Suprapubic skin (tissue), 4 donors: ENCODE data around the gene TMC4.

Experiments
- CTCF ChIP-seq, 2 donors: fragments of 200-600 bp in 1 of 2; fragments of 450-650 bp in 1 of 2; sonication (generic) in 1 of 2; IDR thresholded peaks; one replicate each; pipeline ENCODE4 v1.5.1; 2016 to 2019; ENCODE audit warnings: antibody characterized with exemption in 2 of 2, mild to moderate bottlenecking in 1 of 2, moderate library complexity in 1 of 2
- EP300 ChIP-seq: sonication (generic); formaldehyde crosslinking; IDR thresholded peaks from one replicate; pipeline ENCODE4 v1.6.1; 2017; ENCODE audit warnings: antibody characterized with exemption
- POLR2A ChIP-seq, 2 donors: fragments of 450-650 bp; IDR thresholded peaks; one replicate each; pipeline ENCODE4 v1.6.1; 2017; ENCODE audit warnings: antibody characterized with exemption in 2 of 2, mild to moderate bottlenecking in 2 of 2, moderate library complexity in 2 of 2
- POLR2AphosphoS5 ChIP-seq, 3 donors: sonication (generic); formaldehyde crosslinking; IDR thresholded peaks; one replicate each; pipeline ENCODE4 v1.6.1; 2017; ENCODE audit warnings: antibody characterized with exemption in 3 of 3

DNA sequence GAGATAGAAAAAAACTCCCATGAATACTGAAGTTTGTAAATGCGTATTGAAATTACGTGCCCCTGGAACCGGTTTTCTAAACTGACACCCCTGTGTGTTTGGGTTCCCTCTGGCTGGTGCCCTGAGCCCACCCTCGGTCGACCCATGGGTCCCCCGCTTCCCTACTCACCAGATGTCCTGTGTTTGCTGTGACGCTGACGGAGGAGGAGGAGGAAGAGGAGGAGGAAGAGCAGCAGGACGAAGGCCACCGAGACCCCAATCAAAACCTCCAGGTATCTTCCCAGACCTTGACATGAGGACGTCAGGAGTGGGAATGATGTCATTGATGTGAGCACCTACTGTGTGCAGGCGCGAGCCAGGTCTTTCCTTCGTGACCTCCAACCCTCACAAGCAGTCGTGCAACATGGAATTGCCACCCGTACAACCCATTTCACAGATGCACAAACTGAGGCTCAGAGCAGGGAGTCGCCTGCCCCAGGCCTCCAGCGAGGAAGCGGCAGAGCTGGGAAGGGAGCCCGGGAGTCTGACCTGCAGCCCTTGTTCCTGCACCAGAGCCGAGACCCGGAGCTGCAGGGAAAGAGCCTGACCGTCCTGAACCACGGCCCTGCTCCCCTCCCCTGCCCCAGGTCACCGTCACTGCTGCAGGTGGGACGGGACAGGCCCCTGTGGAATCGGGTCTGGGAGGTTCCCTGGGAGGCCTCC, 46.2 kb upstream of the TMC4 start:
- TF ChIP-seq POLR2A (IDR thresholded peaks at IDR 0.05), result no peak
- TF ChIP-seq CTCF (IDR thresholded peaks at IDR 0.05), result no peak
- no peak for TF ChIP-seq POLR2AphosphoS5 (IDR thresholded peaks at IDR 0.05)
- no peak for TF ChIP-seq EP300
